Measurements from ENCODE around the gene PAK3.

The PAK3 gene

GRCh38 chrX:111095974-111096895 lies at the start of gene PAK3:
PAK3 (plus strand) TSS chrX:111096191; CDS start chrX:111123104, 26,913 bp downstream.
- DNase-seq: peak; percentile 75

DNA sequence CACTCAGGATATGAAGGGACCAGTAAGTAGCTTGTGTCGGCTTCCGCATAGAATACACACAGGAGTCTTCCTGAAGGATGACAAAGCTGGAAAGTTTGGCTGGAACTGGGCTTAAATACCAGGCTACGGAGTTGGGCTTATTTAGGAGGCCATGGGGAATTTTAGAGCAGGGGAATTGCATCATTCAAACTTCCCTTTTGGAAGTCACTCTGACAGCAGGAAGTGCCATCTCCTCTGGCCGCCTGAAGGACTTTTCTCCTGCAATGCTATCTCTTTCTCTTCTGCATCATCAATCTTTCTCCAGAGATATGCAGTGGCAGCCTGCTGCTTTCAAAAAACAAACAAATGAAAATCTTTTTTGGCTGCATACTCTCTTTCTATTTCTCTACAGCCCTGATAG lies 48.4 kb upstream of the PAK3 start:
- no peak for DNase-seq

DNA sequence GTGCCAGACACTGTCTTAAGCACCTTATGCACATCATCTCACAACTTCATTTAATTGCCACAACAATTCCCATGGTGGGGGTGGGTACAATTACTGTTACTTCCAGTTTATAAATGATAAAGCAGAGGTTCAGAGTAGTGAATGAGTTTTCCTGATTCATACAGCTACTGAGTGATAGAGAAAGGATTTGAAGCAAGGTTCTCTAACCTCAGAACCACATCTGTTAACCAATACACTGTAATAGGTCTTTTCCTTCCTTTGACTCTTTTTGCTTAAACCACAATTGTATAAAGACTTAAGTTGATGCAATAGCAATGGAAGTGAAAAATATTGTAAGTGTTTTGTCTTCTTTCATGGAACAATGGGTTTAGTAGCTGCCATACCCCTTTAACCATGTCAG lies 43.5 kb upstream of the PAK3 start:
- no peak for DNase-seq

- no peak for DNase-seq
Observed at GRCh38 chrX:111071542-111072277, 24.3 kb upstream of the PAK3 start.

GRCh38 chrX:111083081-111083480 lies 12.9 kb upstream of the PAK3 start:
- no peak for DNase-seq

- DNase-seq: no peak
Observed at GRCh38 chrX:111086591-111087006, 9.4 kb upstream of the PAK3 start.

GRCh38 chrX:111088628-111089027 lies 7.4 kb upstream of the PAK3 start:
- DNase-seq: no peak

DNA sequence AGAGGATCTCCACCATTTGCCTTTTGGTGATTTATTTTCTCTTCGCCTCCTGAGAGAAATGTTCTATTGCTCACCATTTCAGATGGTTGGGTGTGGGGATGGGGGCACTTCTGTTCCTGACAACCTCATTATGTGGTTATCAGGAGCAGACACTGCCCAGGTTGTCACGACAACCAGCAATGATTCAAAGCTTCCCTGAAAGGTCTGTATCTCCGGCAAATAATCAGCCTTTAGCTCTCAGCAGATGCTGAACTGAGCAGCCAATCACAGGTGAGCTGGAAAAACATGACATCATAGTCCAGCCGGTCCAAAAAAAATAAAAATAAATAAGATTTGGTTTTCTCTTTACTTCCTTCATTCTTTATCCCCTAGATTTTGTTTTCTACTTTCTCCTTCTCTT lies 5.5 kb upstream of the PAK3 start:
- no peak for DNase-seq

- DNase-seq: no peak
Observed at GRCh38 chrX:111098874-111099273, 2.9 kb downstream of the PAK3 start.

DNA sequence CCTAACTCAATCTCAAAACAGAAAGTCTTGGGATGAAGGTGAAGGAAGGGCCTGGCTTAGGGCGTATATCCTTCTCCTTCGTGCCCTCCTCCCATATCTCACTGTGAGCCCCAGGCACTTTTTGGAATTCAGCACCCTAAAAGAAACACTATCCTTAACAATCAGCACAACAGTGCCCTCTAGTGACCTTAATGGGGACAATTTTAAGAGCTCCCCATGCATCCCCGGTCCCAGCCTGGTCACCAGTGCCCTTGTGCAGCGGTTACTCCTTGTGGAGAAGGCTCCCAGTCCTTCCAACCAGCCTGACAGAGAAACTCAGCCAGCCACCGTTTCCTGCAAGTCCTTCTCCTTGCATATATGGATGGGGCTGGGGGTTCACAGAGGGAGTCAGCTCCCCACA lies 4.2 kb downstream of the PAK3 start:
- DNase-seq: no peak

- no peak for DNase-seq
Observed at GRCh38 chrX:111101580-111101979, 5.6 kb downstream of the PAK3 start.

DNA sequence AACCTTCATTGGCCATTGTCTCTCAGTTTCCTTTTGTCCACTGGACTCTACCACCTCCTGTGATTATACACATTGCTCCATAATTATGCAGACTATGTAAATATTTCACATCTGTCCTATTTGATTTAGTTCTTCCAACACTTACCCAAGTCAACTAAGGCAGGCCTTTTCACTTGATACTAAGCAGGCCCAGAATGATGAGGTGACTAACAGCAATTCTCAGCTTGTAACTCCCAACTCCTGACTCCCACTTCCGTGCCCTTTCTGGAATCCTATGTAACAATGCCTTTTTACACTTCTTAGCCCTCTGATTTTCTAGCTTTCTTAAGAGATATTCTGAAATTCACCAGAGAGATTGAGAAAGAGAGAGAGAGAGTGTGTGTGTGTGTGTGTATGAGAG lies 6.6 kb downstream of the PAK3 start:
- no peak for DNase-seq

- no peak for DNase-seq
Observed at GRCh38 chrX:111103246-111103645, 7.3 kb downstream of the PAK3 start.

DNA sequence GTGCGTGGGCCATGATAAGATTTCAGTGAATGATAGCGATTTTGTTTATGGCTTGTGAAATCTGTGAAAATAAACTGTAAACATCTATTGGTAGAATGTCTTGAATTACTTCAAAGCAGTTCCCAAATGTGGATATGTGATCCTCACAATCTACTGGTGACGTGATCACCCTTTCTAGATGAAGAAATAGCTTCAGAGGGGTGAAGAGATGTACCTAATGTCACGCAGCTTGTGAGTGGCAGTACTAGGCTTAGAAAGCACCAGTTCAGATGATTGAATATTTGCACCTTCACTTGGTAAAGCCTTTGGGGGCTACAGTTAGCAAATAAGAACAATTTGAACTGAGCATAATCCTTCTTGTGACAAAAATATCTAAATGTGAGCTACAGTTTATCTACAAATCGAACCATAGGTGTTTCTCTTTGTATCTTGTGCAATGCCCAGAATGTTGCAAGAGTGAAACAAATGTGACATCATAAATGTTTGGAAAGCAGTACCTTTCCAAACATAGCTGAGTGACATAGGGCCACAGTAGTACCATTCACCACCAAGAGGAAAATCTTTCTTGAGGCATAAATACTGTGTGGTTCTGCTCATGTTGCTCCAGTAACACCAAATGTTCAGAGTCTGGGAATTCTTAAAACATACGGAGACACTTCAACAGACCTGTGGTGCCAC lies 14.2 kb downstream of the PAK3 start:
- no peak for DNase-seq

- DNase-seq: no peak
Observed at GRCh38 chrX:111114806-111115205, 18.8 kb downstream of the PAK3 start.

DNA sequence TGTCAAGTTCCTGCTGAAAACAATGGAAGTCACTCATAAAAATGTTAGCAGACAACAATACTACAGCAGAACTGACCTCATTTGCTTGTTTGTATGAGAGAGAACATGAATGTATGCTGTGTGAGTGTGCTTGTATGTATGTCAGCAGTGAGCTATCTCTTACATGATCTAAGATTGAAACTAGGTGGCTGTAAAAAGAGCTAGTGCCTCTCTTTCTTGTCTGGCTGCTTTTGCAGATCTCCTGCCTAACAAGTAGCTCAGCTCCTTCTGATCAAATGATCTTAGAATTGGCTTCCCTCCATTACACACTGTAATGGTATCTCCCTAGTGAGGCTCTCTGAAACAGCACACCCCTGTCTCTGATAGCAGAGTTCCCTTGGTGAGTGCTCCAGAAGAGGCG lies 20.7 kb downstream of the PAK3 start:
- no peak for DNase-seq

DNA sequence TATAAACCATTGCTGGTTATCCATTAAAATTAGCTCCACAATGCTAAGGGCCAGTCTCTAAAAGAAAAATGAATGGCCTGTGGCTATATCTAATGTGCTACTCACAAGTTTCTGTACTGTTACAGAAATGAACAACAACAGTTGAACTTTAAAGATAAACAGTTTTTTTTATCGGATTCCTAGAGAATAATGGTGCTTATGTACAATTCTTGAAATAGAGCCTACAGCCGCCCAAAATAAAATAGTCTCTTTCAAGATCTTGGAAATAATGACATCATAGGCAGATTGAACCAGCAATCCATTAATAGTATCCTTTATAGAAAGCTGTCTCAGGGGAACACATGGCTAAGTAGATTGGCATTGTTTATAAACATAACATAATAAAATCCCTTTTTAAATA lies 23.4 kb downstream of the PAK3 start:
- DNase-seq: no peak

DNA sequence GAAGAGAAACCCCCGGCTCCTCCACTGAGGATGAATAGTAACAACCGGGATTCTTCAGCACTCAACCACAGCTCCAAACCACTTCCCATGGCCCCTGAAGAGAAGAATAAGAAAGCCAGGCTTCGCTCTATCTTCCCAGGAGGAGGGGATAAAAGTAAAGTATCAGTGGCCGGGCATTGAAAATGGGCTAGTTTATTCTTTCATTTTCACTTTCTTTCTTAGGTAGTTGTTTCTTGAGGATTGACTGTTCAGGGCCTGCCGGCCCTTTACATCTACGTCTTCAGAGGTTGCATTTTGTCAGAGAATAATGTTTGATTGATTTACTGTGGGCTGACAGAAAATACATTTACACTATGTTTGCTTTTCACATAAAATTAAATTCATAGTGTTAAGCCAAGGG lies 27.1 kb downstream of the PAK3 start:
- no peak for DNase-seq

- DNase-seq: no peak
Observed at GRCh38 chrX:111123606-111124179, 27.7 kb downstream of the PAK3 start.

GRCh38 chrX:111124418-111124817 lies 28.4 kb downstream of the PAK3 start:
- no peak for DNase-seq

DNA sequence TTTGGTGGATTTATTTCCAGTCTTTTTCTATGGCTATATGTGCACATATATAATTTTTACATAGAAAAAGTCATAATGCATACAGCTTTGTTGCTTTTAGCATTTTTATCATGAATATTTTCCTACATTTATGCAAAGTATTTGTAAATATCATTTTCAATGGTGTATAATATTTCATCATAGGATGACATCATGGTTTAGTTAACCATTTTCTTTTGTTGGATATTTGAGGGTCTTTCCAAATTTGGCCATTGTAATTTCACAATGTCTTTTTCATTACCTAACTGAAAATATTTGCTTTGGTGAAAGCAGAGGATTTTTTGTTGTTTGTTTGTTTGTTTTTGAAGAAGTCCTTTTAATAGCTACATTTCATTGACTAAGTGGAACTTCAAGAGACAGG lies 31.0 kb downstream of the PAK3 start:
- no peak for DNase-seq

DNA sequence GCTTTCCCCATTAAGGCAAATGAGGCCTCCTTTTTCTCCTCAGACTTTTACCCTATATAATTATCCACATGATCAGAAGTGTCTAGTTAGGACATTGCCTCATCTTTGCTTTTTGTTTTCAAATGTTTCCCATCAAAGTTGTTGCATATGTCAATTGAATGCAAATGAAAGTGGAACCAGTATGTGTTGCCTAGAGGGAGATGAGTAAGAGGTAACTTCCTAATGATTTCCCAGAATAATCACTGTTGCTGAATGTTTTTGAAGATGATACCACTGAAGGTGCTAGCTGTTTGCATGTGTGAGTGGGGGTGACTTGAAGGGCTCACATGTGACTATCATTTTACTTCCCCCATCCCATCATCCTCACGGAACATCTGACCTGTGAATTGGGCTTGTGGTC lies 33.9 kb downstream of the PAK3 start:
- no peak for DNase-seq

GRCh38 chrX:111131572-111131971 lies 35.6 kb downstream of the PAK3 start:
- DNase-seq: no peak

Data from DMS79 (cell line).